SK-MEL-5 (cell line): Measurements from ENCODE around the gene MYOF. TPM values are rescaled to one million over a fixed set of nuclear protein-coding genes. Genes with fewer than 3 reads are reported as not detected.
A peak's percentile ranks its signal among the peaks of the same experiment; 100 is the strongest.
"Not testable (repeated sequence)": the region's sequence is repeated elsewhere in the genome, so short reads cannot be mapped to it uniquely, and the experiment has no call there.

Experiments
- DNase-seq: peaks from one replicate; pipeline ENCODE4 v3.0.0-alpha.2; 2016; ENCODE audit warnings: low read depth, low spot score
- in situ Hi-C: cut with HindIII; loops from 2 replicates; pipeline ENCODE4 v1.10.0; 2016; ENCODE audit warnings: low sequenced_read_pairs, high pct_unique_total_duplicates, low pct_unique_long_range_greater_than_20kb
- total RNA-seq: library from RNA; depleted of rRNA; stranded (reverse); fragments of >200 nt; shearing (Covaris generic); gene quantifications from 2 replicates; pipeline ENCODE4 v1.2.3, GENCODE V29; 2014

Gene MYOF
- total RNA-seq, 1 experiment from 2014 or later = 9.1 TPM

DNA sequence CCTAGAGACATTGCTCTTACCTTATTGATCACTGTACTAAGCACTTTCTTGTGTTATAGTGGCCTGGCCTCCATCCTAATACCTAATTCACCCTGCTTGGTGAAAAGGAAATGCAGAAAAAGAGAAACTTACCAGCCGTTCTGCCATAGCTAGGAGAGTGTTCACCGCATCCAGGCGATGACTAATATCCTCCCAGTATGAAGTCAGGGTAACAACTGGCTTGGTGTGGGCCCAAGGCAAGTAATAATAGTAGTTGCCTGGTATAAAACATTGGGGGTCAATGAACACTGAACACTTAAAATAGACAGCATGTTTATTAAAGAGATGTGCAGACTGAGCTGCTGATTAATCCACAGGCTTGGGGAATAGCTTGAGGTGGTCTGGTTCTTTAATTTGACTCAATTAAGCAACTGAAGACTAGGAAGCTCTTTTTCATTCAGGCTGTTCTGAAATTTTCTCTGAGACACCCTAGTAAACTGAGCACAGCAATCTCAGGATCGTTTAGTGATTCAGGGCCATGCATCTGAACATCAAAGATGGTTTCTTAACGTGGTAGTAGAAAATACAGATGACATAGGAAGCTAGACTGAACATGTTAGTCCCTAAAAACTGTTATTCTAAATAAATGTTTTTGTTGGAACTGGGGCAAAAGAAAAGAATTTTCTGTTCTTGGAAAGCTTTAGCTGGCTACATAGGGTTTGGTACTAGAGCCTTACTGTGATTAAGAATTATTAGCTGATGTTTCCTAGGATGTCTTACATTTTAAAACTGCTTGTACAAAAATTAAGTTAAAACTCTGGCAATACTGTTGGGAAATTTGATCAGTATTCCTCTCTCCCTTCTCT is 102.2 kb downstream of the MYOF start:
- DNase-seq = no peak
- in situ Hi-C loops = no loop called here

DNA sequence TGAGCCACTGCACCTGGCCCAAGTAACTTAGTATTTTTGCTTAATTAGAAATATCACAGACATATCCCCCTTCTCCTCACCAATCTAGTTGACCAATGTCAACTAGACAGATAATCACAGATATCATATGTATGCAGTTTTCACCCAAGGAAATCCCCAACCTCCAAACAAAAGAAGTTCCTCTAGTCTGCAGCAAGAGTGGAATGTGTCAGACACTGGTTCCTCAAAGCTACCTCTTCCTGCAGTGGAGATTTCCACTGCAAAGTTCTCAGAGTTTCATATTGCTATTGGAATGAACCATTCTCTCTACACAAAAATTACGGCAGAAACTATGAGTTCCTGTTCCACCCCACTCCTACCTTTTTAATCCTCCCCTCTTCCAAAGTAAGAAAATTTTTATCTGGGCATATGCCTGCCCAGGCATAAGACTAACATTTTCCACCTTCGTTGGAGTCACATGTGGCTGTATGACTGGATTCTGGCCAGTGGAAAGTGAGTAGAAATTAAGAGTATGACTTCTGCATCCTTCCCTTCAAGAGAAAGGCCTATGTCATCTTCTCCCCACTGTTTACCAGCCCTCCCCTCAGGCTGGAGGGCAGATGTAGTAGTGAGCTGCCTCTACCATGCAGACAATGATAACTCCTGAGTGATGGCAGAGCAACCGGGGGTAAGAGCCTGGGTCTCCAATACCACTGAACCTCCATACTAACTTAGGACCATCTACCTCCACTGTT is 103.0 kb downstream of the MYOF start:
- in situ Hi-C loops = no loop called here
- no peak for DNase-seq

DNA sequence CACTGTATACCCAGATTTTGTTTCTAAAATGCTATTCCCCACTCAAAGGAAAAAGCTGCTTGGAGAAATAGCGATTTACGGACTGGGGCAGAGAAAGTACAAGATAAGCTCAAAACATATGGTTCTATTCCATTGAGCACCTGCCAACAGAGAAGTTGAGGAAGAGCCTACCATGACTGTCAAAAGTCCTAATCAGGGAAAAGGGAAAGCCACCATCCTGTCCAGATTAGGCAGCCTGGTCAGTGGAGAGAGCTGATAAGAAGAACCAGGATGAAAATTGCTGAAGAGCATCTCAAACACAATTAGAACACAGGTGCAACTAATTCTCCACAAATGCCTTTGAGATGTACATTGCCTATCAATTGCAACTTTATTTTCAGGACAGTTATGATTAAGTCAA is 104.1 kb downstream of the MYOF start:
- in situ Hi-C loops = no loop called here
- no peak for DNase-seq

DNA sequence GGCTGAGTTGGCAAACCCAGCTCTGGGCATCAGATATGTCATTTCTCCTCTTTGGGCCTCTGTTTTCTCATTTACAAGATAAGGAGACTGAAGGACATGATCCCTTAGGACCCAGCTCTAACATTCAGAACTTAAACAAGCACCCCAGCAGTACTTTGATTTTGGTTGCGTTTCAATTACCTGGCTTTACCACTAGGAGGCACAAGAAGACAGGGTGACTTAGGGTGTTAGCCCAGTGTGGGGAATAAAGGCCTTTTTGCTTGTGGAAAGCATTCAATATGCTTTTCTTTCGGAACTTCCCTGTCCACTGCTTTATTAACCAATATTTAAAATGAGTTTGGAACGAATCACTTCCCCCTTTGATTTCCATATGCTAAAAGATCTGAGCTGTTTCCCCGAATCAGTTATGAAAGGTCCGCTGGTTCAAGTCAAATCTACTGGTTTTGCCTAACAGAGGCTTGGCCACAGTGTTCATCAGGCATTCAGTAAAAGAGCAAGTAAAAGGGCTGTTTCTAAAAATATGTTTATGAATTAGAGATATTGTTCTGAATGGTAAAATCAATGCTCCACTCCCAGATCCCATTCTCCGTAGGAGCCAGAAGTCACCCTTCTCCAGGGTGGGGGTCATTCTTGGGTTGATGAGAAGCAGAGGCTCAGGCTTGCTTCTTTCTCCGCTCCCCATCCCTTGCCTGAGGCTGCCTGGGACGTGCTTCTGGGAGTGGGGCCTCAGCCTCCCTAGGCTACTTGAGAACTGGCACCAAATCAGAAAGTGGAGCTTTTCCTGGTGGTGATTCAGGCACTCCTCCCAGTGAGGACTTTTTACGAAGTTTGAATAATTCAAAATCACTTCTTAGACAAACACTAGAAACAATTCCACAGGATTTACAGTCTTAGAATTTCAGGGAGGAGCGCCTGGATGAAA is 105.5 kb downstream of the MYOF start:
- DNase-seq = peak; percentile 77
- in situ Hi-C loops = no loop called here

DNA sequence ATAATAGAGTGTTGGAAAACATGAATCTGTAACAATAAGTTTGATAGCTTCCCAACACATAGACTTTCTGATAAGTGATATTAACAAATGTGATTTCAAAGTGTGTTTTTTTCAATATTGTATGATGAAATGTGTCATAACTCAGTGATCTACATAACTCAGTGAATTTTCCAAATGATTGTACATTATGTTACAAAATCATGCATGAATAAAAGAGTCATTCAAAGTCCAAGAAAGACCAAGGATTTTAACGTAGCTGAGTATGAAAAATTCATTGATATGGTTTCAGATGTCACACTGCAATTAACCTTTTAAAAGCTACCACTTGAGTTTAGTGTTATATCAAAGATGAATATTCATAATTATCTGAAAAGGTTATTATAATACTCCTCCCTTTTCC is 111.2 kb downstream of the MYOF start:
- in situ Hi-C loops = loop anchor here (25.0 kb wide), 1 partner anchor 484 kb away; no protein-coding TSS in a partner anchor
- DNase-seq = no peak

DNA sequence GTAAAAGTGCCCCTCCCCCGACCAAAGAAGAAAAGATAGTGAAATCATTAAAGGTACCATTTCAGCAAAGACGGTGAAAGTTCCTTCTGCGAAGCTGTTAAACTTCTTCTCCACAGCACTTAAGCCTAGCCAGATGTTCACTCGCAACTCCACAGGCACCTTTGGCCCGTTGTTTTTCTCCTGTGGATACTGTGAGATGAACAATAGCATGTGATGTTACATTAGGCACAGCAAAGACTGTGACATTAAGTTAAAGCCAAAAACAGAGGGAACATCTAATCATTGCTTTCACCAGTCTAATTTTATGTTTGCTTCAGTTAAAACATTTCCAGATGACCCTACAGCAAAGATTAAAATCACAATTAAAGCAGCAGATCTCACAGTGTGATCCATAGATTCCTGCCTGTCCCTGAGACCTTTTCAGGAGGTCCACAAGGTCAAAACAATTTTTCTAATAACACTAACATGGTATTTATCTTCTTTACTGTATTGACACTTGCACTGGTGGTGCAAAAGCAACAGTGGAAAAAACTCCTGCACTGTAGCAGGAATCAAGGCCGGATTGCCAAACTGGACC is 112.5 kb downstream of the MYOF start:
- DNase-seq = no peak
- in situ Hi-C loops = loop anchor here (25.0 kb wide), 1 partner anchor 482 kb away; no protein-coding TSS in a partner anchor

DNA sequence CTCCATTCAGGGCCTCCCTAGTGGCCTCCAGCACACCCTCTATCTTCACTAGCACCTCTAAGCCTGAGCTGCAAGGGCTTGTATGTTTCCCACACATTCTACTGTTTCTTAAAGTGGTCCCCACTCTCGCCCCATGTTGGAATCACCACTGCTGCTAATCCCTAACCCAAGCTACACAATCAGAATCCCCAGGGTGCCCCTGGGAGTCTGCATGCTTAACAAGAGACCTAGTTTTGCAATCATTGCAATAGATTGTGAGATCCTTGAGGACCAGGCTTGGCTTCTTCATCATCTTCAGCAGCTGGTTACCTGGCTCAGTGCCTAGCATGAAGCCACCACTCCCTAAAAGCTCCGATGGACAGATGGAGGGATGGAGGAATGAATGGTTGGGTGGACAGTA is 113.9 kb downstream of the MYOF start:
- no peak for DNase-seq
- in situ Hi-C loops = loop anchor here (25.0 kb wide), 1 partner anchor 481 kb away; no protein-coding TSS in a partner anchor

DNA sequence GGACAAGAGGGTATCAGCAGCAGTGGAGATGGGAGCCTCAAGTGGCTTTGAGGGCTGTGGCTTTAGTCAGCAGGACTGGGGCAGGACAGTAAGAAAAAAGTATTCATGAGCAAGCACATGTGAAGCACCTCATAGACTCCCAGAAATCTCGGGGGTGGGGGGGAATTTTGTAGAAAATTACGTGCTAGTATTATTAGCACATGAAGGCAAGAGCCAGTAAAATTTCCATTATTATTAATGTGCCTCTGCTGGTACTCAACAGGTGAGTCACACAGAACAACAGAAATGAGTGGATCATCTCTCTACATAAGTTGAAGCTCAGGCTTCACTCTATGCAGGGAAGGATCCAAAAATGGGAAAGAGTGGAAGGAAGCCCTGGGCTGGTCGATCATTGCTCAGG is 114.5 kb downstream of the MYOF start:
- no peak for DNase-seq
- in situ Hi-C loops = loop anchor here (25.0 kb wide), 1 partner anchor 480 kb away; no protein-coding TSS in a partner anchor

DNA sequence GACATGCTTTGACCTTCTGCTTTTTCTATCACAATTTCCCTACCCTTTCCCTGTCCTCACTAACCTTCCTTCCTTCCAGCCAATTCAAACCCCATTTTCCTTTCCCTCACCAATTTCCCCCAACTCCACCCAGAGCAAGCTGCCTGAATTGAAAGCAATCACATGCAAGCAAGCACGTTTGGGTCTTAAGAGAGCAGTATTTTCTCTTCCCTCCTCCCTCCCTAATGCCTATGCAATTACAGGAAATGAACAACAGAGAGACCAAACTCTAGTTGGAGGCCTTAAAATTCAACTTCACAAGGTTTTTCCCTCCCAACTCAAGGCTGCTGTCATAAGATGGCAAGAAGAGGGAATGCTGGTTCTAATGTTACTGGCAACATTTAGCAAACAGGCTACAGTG is 117.2 kb downstream of the MYOF start:
- DNase-seq = no peak
- in situ Hi-C loops = loop anchor here (25.0 kb wide), 1 partner anchor 478 kb away; no protein-coding TSS in a partner anchor

DNA sequence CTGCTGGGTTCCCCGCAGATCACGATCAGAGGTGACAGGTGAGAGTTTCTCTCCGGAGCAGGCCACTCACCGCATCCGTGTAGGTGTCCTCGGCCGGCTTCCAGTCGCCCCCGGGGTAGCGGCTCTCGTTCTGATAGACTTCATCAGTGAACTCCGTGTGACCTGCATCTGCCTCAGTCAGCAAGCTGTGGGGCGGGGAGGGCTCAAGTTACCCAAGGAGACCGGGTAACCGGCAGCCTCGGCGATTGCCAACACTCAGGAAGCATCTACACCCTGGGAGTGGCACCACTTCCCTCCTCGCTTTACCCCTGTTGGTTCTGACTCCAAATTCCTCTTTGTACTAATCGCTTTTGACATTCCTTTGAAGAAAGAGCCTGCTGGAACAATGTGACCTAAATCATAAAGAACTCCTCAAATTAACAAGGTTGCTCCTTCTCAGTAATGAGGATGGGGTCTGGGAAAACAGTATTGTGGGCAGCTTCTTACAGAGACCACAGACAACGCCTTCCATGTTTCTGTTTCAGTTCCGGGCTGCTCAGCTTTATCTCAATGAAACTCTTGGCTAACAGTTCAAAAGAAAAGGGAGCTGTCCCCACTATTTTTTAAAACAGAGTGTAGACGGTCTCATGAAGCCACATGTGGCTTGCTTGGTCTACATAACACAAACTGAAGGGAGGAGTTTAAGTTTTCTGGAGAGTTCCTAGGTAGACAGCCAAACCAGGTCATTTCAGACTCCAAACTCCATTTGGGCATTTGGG is 118.1 kb downstream of the MYOF start:
- no peak for DNase-seq
- in situ Hi-C loops = loop anchor here (25.0 kb wide), 1 partner anchor 477 kb away; no protein-coding TSS in a partner anchor

DNA sequence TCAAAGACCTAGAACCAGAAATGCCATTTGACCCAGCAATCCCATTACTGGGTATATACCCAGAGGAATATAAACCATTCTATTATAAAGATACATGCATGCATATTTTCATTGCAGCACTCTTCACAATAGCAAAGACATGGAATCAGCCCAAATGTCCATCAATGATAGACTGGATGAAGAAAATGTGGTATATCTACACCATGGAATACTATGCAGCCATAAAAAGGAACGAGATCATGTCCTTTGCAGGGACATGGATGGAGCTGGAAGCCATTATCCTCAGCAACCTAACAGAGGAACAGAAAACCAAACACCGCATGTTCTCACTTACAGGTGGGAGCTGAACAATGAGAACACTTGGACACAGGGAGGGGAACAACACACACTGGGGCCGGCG is 123.7 kb downstream of the MYOF start:
- DNase-seq = not testable (repeated sequence)
- in situ Hi-C loops = loop anchor here (25.0 kb wide), 1 partner anchor 471 kb away; no protein-coding TSS in a partner anchor

DNA sequence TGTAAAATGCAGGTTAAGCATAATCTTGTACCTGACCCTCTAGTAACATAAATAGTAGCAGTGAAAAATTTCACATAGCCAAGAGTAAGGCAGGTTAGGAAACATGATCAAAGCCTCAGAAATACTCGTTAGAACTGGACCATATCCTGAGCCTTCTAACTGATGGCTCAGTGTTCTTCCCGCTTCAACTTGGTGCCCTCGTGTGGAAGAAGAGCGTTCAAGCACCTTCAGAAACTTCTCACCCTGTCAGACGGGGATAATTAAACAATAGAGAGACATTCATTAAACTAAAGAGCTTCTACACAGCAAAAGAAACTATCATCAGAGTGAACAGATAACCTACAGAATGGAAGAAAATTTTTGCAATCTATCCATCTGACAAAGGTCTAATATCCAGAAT is 124.5 kb downstream of the MYOF start:
- in situ Hi-C loops = loop anchor here (25.0 kb wide), 1 partner anchor 470 kb away; no protein-coding TSS in a partner anchor

DNA sequence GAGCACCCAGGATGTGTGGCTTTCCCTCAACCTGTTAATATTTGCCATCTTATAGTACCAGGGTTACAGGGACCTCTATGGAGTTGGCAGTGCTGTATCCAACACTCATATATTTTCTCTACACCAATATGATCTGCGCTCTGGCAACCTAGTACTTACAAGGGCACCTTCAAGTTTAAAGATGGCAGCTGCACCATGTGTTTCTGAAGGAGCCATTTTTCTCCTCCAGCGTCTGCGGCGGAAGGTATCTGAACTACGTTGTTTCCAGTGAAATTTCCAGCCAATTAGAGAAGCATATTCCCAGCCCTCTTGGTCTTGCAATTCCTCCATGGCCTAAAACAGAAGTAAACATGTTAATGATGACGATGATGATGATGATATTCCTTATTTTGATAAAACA is 125.6 kb downstream of the MYOF start:
- in situ Hi-C loops = loop anchor here (25.0 kb wide), 1 partner anchor 469 kb away; no protein-coding TSS in a partner anchor
- DNase-seq = no peak

More for the DNA sequence above, 124.5 kb downstream of the MYOF start:
- peak; percentile 67 for DNase-seq

DNA sequence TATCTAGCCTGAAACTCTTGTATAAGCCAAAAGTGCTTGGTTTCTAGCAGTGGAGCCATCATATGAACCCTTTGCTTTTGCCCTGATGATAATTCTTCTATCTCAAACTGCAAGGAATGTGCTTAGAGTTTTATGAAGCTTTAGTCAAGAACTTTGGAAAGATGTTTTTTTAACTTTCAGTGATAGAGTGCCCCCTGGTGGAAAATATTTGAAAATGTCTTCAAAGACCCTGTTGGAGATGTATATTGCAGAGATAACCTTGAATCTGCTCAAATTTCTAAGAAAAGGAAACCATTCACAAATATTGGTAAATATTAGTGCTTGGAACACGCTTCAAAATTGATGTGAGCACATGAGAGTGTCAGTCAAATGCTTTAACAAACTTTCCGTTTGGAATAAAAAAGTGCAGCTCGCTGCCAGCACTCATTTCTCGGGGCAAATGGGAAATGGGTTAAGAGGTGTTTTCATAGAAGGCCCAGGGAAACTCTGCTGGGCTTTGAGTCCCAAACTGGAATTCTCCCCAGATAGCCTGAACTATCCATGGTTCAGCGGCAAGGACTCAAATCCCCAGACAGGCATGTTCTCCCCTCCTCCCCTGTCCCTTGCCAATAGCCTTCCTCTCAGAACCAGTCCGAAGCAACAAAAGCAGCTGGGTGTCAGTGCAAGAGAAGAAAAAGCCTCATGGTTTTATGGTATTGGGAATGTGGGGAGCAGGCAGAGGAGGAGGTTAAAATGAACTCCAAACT is 129.3 kb downstream of the MYOF start:
- in situ Hi-C loops = loop anchor here (25.0 kb wide), 1 partner anchor 466 kb away; no protein-coding TSS in a partner anchor
- peak; percentile 54 for DNase-seq

DNA sequence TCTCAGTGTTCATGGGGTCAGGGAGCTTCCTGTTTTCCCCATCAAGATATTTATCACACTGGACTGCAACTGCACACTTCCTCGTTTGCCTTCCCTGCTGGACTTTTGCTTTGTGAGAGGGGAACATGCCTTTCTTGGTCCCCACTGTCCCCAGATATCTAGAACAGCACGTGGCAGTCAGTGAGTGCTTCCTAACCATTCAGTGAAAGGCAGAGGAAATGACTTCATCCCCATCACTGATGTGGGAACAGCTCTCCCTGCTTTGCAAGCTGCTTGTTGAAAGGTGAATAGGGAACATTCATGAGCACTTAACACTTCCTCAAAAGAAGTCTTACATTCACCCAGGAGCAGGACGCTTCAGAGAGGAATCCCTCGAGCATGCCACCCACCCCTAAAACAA is 135.4 kb downstream of the MYOF start:
- in situ Hi-C loops = no loop called here

DNA sequence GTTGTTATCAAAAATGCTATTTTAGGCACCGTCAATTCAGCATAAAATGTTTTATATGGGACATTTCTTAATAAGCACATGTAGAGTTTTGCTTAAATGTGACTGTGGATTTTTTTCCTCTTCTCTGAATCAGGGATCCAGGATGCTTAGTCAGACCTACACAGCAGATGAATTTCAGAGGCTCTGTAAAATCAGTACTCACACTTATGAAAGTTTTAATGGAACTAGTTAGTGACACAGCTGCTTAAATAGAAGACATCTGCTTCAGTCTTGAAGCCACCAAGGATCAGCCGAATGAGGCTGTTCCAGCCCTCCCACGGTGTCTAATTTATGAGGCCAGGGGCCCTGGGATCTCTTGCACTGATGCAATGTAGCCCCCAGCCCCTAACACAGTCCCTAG is 136.0 kb downstream of the MYOF start:
- in situ Hi-C loops = no loop called here
- no peak for DNase-seq

More for the DNA sequence above, 135.4 kb downstream of the MYOF start:
- DNase-seq = peak; percentile 16
